HUES6 (cell line): ENCODE results near the gene ERC2.
"Not testable (repeated sequence)": the region's sequence is repeated elsewhere in the genome, so short reads cannot be mapped to it uniquely, and the experiment has no call there.

Experiments
- H3K27ac ChIP-seq: 2 replicates; pipeline ENCODE4 v1.7.0; 2013; ENCODE audit warnings: low read depth, mild to moderate bottlenecking, low read length, inconsistent platforms
- H3K27me3 ChIP-seq: 2 replicates; pipeline ENCODE4 v1.6.1; 2013; ENCODE audit warnings: low read length; ENCODE audit not compliant: control insufficient read depth, insufficient read depth
- H3K36me3 ChIP-seq: 2 replicates; pipeline ENCODE4 v1.6.1; 2013; ENCODE audit warnings: low read length; ENCODE audit not compliant: control insufficient read depth, insufficient read depth
- H3K4me1 ChIP-seq: 2 replicates; pipeline ENCODE4 v1.6.1; 2013; ENCODE audit warnings: low read length; ENCODE audit not compliant: control insufficient read depth, insufficient read depth
- H3K4me3 ChIP-seq: 2 replicates; pipeline ENCODE4 v1.5.1; 2013; ENCODE audit warnings: low read depth, low read length
- H3K9ac ChIP-seq: one replicate; pipeline ENCODE4 v1.6.1; 2013; ENCODE audit warnings: mild to moderate bottlenecking, low read length
- H3K9me3 ChIP-seq: 2 replicates; pipeline ENCODE4 v1.6.1; 2013; ENCODE audit warnings: low read depth, low read length; ENCODE audit not compliant: control insufficient read depth, insufficient read depth

The ERC2 gene

GRCh38 chr3:56268616-56269383 is 199.5 kb downstream of the ERC2 start:
- H3K9me3 ChIP-seq = peaks cover 7% of the 10 kb centered on the region; the same call in 1 of the 2 replicates
- no peak overlapping the region for H3K9ac ChIP-seq
- H3K27me3 ChIP-seq = no peaks in the 10 kb centered on the region
- H3K4me3 ChIP-seq = no peak overlapping the region
- no peaks in the 10 kb centered on the region for H3K36me3 ChIP-seq
- no peak overlapping the region for H3K27ac ChIP-seq
- H3K4me1 ChIP-seq = no peaks in the 10 kb centered on the region

- H3K36me3 ChIP-seq, H3K9ac ChIP-seq, H3K27me3 ChIP-seq, H3K4me3 ChIP-seq, H3K4me1 ChIP-seq, H3K27ac ChIP-seq: not testable (repeated sequence)
- H3K9me3 ChIP-seq = peaks cover 10% of the 10 kb centered on the region; the same call in 1 of the 2 replicates
Observed at GRCh38 chr3:56261852-56262251, 206.4 kb downstream of the ERC2 start.

GRCh38 chr3:56260262-56260661 is 208.0 kb downstream of the ERC2 start:
- Histone ChIP-seq H3K36me3 (no peaks in the 10 kb centered on the region), H3K27me3 (no peaks in the 10 kb centered on the region), H3K27ac (no peak overlapping the region), H3K9me3 (peaks cover 9% of the 10 kb centered on the region; the same call in 1 of the 2 replicates), H3K9ac (no peak overlapping the region), H3K4me1 (peaks cover 6% of the 10 kb centered on the region; the same call in 1 of the 2 replicates), H3K4me3 (no peak overlapping the region)

- H3K27ac ChIP-seq = no peak overlapping the region
- H3K9ac ChIP-seq = no peak overlapping the region
- H3K27me3 ChIP-seq = no peaks in the 10 kb centered on the region
- peaks cover 18% of the 10 kb centered on the region for H3K4me1 ChIP-seq
- H3K9me3 ChIP-seq = 0 out of 2 replicates have a peak, but pooled peaks cover 4% of the 10 kb centered on the region
- no peak overlapping the region for H3K4me3 ChIP-seq
- H3K36me3 ChIP-seq = no peaks in the 10 kb centered on the region
Observed at GRCh38 chr3:56257826-56258225, 210.4 kb downstream of the ERC2 start.

GRCh38 chr3:56254835-56255234 is 213.4 kb downstream of the ERC2 start:
- peaks cover 26% of the 10 kb centered on the region for H3K4me1 ChIP-seq
- H3K4me3 ChIP-seq = no peak overlapping the region
- H3K27ac ChIP-seq = no peak overlapping the region
- no peak overlapping the region for H3K9ac ChIP-seq
- no peaks in the 10 kb centered on the region for H3K9me3 ChIP-seq
- H3K36me3 ChIP-seq = no peaks in the 10 kb centered on the region
- H3K27me3 ChIP-seq = no peaks in the 10 kb centered on the region

- Histone ChIP-seq H3K27me3 (no peaks in the 10 kb centered on the region), H3K9me3 (no peaks in the 10 kb centered on the region), H3K4me1 (peaks cover 26% of the 10 kb centered on the region), H3K36me3 (no peaks in the 10 kb centered on the region), H3K9ac (no peak overlapping the region), H3K27ac (0 out of 2 replicates have a peak overlapping the region, but pooled peaks have one; percentile 14), H3K4me3 (no peak overlapping the region)
Observed at GRCh38 chr3:56253941-56254665, 214.2 kb downstream of the ERC2 start.

- Histone ChIP-seq H3K27ac (no peak overlapping the region), H3K4me3 (no peak overlapping the region), H3K9me3 (no peaks in the 10 kb centered on the region), H3K36me3 (no peaks in the 10 kb centered on the region), H3K4me1 (peaks cover 31% of the 10 kb centered on the region), H3K27me3 (no peaks in the 10 kb centered on the region), H3K9ac (no peak overlapping the region)
Observed at GRCh38 chr3:56251343-56251945, 216.8 kb downstream of the ERC2 start.

- no peaks in the 10 kb centered on the region for H3K9me3 ChIP-seq
- no peak overlapping the region for H3K27ac ChIP-seq
- no peaks in the 10 kb centered on the region for H3K27me3 ChIP-seq
- H3K9ac ChIP-seq = no peak overlapping the region
- no peaks in the 10 kb centered on the region for H3K36me3 ChIP-seq
- H3K4me3 ChIP-seq = no peak overlapping the region
- H3K4me1 ChIP-seq = peaks cover 14% of the 10 kb centered on the region
Observed at GRCh38 chr3:56248021-56248420, 220.2 kb downstream of the ERC2 start.

GRCh38 chr3:56238299-56238698 is 230.0 kb downstream of the ERC2 start:
- no peaks in the 10 kb centered on the region; the same call in 1 of the 2 replicates for H3K4me1 ChIP-seq
- no peak overlapping the region for H3K9ac ChIP-seq
- no peaks in the 10 kb centered on the region for H3K27me3 ChIP-seq
- H3K36me3 ChIP-seq = no peaks in the 10 kb centered on the region
- no peaks in the 10 kb centered on the region for H3K9me3 ChIP-seq
- no peak overlapping the region for H3K27ac ChIP-seq
- H3K4me3 ChIP-seq = no peak overlapping the region

- no peak overlapping the region for H3K4me3 ChIP-seq
- no peaks in the 10 kb centered on the region for H3K36me3 ChIP-seq
- no peaks in the 10 kb centered on the region; the same call in 1 of the 2 replicates for H3K4me1 ChIP-seq
- no peak overlapping the region for H3K27ac ChIP-seq
- no peaks in the 10 kb centered on the region for H3K9me3 ChIP-seq
- no peak overlapping the region for H3K9ac ChIP-seq
- H3K27me3 ChIP-seq = no peaks in the 10 kb centered on the region
Observed at GRCh38 chr3:56233742-56234141, 234.5 kb downstream of the ERC2 start.

GRCh38 chr3:56229311-56229710 is 239.0 kb downstream of the ERC2 start:
- H3K4me1 ChIP-seq = no peaks in the 10 kb centered on the region
- H3K36me3 ChIP-seq = no peaks in the 10 kb centered on the region
- H3K9me3 ChIP-seq = no peaks in the 10 kb centered on the region
- H3K4me3 ChIP-seq = no peak overlapping the region
- H3K27me3 ChIP-seq = no peaks in the 10 kb centered on the region
- H3K27ac ChIP-seq = no peak overlapping the region
- no peak overlapping the region for H3K9ac ChIP-seq
